BJ (cell line): ENCODE measurements around the gene LRRC31. TPM values are rescaled to one million over a fixed set of nuclear protein-coding genes. Genes with fewer than 3 reads are reported as not detected.

Experiments used
- CTCF ChIA-PET: fragments of 350-600 bp; formaldehyde crosslinking; extraction: SDS; loops from one replicate; lab custom pipeline; 2021; ENCODE audit warnings: antibody characterized with exemption, inconsistent platforms; lab: Yijun Ruan, JAX
- POLR2A ChIA-PET: fragments of 300-600 bp; sonication (Branson Sonifier 250); formaldehyde crosslinking; extraction: SDS; loops from one replicate; lab custom pipeline; 2021; ENCODE audit warnings: antibody characterized with exemption; lab: Charles Lee
- DNase-seq: peaks from one replicate; pipeline ENCODE4 v3.0.0-alpha.2; 2011; ENCODE audit warnings: low read depth
- H3K27me3 ChIP-seq: 2 replicates; pipeline ENCODE4 v1.6.0; 2011; ENCODE audit warnings: low read length; ENCODE audit not compliant: control insufficient read depth, insufficient read depth
- H3K36me3 ChIP-seq: 2 replicates; pipeline ENCODE4 v1.5.1; 2011; ENCODE audit warnings: low read length; ENCODE audit not compliant: control insufficient read depth, insufficient read depth
- H3K4me3 ChIP-seq: 2 replicates; pipeline ENCODE4 v1.5.1; 2011; ENCODE audit warnings: low read depth, mild to moderate bottlenecking, control low read depth, low read length
- polyA plus RNA-seq: library from polyadenylated mRNA; depleted of rRNA; stranded (reverse); fragments of >200 nt; gene quantifications from 2 replicates; pipeline ENCODE4 v1.2.3, GENCODE V29; 2011
- TF ChIP-seq, protein P1 (sequence below): IDR thresholded peaks from 2 replicates; pipeline ENCODE4 v1.5.1; 2011; ENCODE audit warnings: low read depth, mild to moderate bottlenecking, control low read depth, inconsistent platforms, low read length, moderate library complexity; ENCODE audit not compliant: insufficient read depth

Gene LRRC31
- polyA plus RNA-seq, 1 experiment = not detected

- POLR2A ChIA-PET = no interaction called here
Measured at GRCh38 chr3:169864270-169864669, 5.5 kb downstream of the LRRC31 start.

DNA sequence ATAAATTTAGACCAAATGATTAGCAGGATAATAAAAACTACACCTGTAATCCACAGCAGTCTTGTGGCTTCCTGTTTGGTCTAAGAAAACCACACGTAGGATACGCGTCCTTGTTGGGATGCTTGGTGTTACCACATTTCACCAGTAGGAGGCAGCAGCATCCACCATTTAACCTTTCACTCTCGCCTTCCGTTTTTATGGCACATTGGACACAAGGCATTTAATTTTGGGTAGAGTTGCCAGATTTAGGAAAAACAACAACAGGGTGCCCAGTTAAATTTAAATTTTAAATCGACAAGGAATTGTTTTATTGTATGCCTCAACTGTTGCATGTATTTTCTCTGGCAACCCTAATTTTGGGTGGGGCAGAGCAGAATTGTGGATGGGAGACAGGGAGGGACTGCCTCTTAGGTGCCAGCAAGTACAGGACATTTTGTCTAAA, 6.3 kb downstream of the LRRC31 start:
- TF ChIP-seq, protein P1, sequence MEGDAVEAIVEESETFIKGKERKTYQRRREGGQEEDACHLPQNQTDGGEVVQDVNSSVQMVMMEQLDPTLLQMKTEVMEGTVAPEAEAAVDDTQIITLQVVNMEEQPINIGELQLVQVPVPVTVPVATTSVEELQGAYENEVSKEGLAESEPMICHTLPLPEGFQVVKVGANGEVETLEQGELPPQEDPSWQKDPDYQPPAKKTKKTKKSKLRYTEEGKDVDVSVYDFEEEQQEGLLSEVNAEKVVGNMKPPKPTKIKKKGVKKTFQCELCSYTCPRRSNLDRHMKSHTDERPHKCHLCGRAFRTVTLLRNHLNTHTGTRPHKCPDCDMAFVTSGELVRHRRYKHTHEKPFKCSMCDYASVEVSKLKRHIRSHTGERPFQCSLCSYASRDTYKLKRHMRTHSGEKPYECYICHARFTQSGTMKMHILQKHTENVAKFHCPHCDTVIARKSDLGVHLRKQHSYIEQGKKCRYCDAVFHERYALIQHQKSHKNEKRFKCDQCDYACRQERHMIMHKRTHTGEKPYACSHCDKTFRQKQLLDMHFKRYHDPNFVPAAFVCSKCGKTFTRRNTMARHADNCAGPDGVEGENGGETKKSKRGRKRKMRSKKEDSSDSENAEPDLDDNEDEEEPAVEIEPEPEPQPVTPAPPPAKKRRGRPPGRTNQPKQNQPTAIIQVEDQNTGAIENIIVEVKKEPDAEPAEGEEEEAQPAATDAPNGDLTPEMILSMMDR = peak; percentile 89
- Histone ChIP-seq H3K36me3 (no peaks in the 10 kb centered on the region), H3K27me3 (no peaks in the 10 kb centered on the region), H3K4me3 (no peak overlapping the region)
- ChIA-PET CTCF (interaction anchor here (0.6 to 1.2 kb wide), 4 partner anchors 9 to 966 kb away, joined by 3 read pairs; no protein-coding TSS in a partner anchor), POLR2A (no interaction called here)
- peak; percentile 12 for DNase-seq

More at GRCh38 chr3:169864270-169864669, 5.5 kb downstream of the LRRC31 start:
- H3K4me3 ChIP-seq = no peak overlapping the region
- TF ChIP-seq, protein P1 = no peak
- H3K36me3 ChIP-seq = no peaks in the 10 kb centered on the region
- no peaks in the 10 kb centered on the region for H3K27me3 ChIP-seq
- CTCF ChIA-PET = no interaction called here
- no peak for DNase-seq

DNA sequence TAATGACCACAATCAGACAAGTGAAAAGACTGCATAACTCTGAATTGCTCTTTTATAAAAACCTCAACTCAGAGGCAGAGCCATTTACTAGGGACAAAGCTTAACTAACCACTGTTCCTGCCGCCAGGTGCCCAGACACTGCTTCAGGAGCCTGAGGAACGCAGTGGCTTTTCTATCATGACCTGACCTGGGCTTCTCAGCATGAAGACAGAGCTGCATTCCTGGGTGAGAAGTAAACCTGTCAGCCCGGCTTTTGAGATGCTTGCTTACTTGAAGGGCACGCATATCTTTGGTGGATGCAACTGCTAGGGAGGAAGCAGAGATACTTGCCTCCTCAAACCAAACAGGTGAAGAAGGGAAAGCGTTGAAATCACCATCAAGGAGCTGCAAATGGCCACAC, 7.9 kb downstream of the LRRC31 start:
- Histone ChIP-seq H3K36me3 (no peaks in the 10 kb centered on the region), H3K4me3 (no peak overlapping the region), H3K27me3 (no peaks in the 10 kb centered on the region)
- ChIA-PET POLR2A (no interaction called here), CTCF (interaction anchor here (1.5 kb wide), 1 partner anchor 12 kb away, joined by 5 read pairs; no protein-coding TSS in a partner anchor)
- TF ChIP-seq, protein P1 = no peak
- DNase-seq = no peak

GRCh38 chr3:169857811-169858210, 11.9 kb downstream of the LRRC31 start:
- H3K27me3 ChIP-seq = peaks cover 2% of the 10 kb centered on the region; the same call in 1 of the 2 replicates
- CTCF ChIA-PET = interaction anchor here (0.6 to 0.9 kb wide), 2 partner anchors 46 to 313 kb away, joined by 3 read pairs; no protein-coding TSS in a partner anchor
- POLR2A ChIA-PET = no interaction called here
- TF ChIP-seq, protein P1 = no peak
- no peak for DNase-seq
- no peaks in the 10 kb centered on the region for H3K36me3 ChIP-seq
- no peak overlapping the region for H3K4me3 ChIP-seq

DNA sequence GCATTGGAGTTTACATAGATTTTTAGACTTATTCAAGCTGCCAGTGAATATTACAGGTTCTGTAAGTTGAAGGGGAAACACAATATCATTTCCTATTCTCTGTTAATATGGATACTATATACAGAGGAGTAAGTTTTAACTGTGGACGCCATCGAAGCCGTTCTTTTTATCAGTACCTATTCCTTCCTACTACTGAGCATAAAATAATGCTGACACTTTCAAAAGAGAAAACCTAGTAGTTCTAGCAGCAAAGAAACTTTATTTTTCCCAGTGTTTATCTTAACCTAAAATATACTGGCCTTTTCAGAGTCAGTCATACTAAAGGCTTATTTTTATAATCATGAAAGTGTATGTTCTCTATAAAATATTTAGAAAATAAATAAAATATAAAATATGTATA, 14.2 kb downstream of the LRRC31 start:
- CTCF ChIA-PET = interaction anchor here (1.1 kb wide), 1 partner anchor 15 kb away, joined by 3 read pairs; no protein-coding TSS in a partner anchor
- H3K36me3 ChIP-seq = no peaks in the 10 kb centered on the region
- H3K4me3 ChIP-seq = no peak overlapping the region
- POLR2A ChIA-PET = no interaction called here
- DNase-seq = no peak
- TF ChIP-seq, protein P1 = no peak
- peaks cover 2% of the 10 kb centered on the region; the same call in 1 of the 2 replicates for H3K27me3 ChIP-seq
